ENCODE results near the gene NPLOC4. TPM values are rescaled to one million over a fixed set of nuclear protein-coding genes. Genes with fewer than 3 reads are reported as not detected.

NPLOC4 gene
- total RNA-seq, 1 donor from 2014 or later, result 44.1 TPM

DNA sequence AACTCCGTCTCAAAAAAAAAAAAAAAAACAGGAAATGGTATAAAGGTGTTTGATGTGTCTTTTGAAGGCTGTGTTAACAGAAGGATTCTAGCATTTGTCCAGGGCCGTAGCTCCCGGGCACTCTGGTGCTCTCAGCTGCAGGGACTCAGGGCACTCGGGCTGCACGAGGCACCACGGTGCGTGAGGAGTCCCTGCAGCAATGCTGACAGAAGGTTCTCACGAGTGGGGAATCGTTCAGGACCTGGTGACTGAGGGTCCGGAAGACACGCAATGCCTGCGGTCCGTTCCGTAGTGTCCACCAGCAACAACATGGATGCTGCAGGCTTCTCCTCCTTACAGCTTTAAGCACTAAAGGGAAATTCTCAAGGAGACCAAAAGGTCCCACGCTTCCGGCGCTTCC lies 72.1 kb downstream of the NPLOC4 start:
- H3K36me3 ChIP-seq, result no peaks in the 10 kb centered on the region
- TF ChIP-seq EZH2 (IDR thresholded peaks at IDR 0.05) (no peak), EZH2phosphoT487 (IDR thresholded peaks at IDR 0.05) (no peak)
- TF ChIP-seq, protein P1, sequence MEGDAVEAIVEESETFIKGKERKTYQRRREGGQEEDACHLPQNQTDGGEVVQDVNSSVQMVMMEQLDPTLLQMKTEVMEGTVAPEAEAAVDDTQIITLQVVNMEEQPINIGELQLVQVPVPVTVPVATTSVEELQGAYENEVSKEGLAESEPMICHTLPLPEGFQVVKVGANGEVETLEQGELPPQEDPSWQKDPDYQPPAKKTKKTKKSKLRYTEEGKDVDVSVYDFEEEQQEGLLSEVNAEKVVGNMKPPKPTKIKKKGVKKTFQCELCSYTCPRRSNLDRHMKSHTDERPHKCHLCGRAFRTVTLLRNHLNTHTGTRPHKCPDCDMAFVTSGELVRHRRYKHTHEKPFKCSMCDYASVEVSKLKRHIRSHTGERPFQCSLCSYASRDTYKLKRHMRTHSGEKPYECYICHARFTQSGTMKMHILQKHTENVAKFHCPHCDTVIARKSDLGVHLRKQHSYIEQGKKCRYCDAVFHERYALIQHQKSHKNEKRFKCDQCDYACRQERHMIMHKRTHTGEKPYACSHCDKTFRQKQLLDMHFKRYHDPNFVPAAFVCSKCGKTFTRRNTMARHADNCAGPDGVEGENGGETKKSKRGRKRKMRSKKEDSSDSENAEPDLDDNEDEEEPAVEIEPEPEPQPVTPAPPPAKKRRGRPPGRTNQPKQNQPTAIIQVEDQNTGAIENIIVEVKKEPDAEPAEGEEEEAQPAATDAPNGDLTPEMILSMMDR (IDR thresholded peaks at IDR 0.05), result no peak

DNA sequence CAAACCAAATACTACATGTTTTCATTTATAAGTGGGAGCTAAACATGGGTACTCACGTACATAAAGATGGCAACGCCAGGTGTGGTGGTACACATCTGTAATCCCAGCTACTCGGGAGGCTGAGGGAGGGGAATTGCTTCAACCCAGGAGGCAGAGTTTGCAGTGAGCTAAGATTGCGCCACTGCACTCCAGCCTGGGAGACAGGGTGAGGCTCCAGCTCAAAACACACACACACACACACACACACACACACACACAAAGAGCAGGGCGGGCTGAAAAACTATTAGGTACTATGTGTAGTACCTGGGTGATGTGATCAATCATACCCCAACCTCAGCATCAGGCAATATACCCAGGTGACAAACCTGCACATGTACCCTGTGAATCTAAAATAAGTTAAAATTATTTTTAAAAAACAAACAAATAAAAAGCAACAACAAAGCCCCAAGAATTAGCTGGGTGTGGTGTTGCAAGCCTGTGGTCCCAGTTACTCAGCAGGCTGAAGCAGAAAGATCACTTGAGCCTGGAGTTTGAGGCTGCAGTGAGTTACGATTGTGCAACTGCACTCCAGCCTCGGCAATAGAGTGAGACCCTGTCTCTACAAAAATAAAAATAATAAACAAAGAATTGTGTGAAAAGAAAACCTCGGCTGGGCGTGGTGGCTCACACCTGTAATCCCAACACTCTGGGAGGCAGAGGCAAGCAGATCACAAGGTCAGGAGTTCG lies 72.9 kb downstream of the NPLOC4 start:
- TF ChIP-seq, protein P1 (IDR thresholded peaks at IDR 0.05), result no peak
- TF ChIP-seq EZH2 (IDR thresholded peaks at IDR 0.05), result no peak
- TF ChIP-seq EZH2phosphoT487 (IDR thresholded peaks at IDR 0.05), result no peak
- Mint-ChIP-seq H3K27me3 (ENCODE audit: insufficient read depth, low read depth) (no peaks in the 10 kb centered on the region), H3K4me3 (no peak overlapping the region), H3K4me1 (no peaks in the 10 kb centered on the region), H3K36me3 (peaks cover 12% of the 10 kb centered on the region), H3K27ac (no peak overlapping the region), H3K9me3 (no peaks in the 10 kb centered on the region)
- Histone ChIP-seq H3K4me3 (no peak overlapping the region), H3F3A (ENCODE audit: low read depth) (no peaks in the 10 kb centered on the region), H2AFZ (replicated peaks) (no peak overlapping the region), H4K20me1 (ENCODE audit: low read depth) (no peaks in the 10 kb centered on the region), H3K4me1 (no peaks in the 10 kb centered on the region), H3K4me2 (no peak overlapping the region), H3K27me3 (no peaks in the 10 kb centered on the region), H3K79me2 (ENCODE audit: low read depth) (no peaks in the 10 kb centered on the region), H3K9ac (no peak overlapping the region), H3K9me3 (ENCODE audit: low read depth) (no peaks in the 10 kb centered on the region), H3K36me3 (no peaks in the 10 kb centered on the region), H3K27ac (no peak overlapping the region)
- DNase-seq (ENCODE audit: low spot score), result no peak

More for the DNA sequence above, 72.1 kb downstream of the NPLOC4 start:
- no peaks in the 10 kb centered on the region for H3K79me2 ChIP-seq (ENCODE audit: low read depth)
- H3K4me2 ChIP-seq, result no peak overlapping the region
- H3K9me3 ChIP-seq (ENCODE audit: low read depth), result no peaks in the 10 kb centered on the region
- Mint-ChIP-seq H3K27me3 (ENCODE audit: insufficient read depth, low read depth) (no peaks in the 10 kb centered on the region), H3K4me3 (no peak overlapping the region), H3K4me1 (no peaks in the 10 kb centered on the region), H3K27ac (no peak overlapping the region), H3K36me3 (peaks cover 12% of the 10 kb centered on the region), H3K9me3 (no peaks in the 10 kb centered on the region)
- H3K4me1 ChIP-seq, result no peaks in the 10 kb centered on the region
- no peak overlapping the region for H3K9ac ChIP-seq
- H3K4me3 ChIP-seq, result no peak overlapping the region
- no peak overlapping the region for H3K27ac ChIP-seq
- no peak overlapping the region for H2AFZ ChIP-seq (replicated peaks)
- no peaks in the 10 kb centered on the region for H3F3A ChIP-seq (ENCODE audit: low read depth)
- no peaks in the 10 kb centered on the region for H3K27me3 ChIP-seq
- no peaks in the 10 kb centered on the region for H4K20me1 ChIP-seq (ENCODE audit: low read depth)
- DNase-seq (ENCODE audit: low spot score), result no peak

DNA sequence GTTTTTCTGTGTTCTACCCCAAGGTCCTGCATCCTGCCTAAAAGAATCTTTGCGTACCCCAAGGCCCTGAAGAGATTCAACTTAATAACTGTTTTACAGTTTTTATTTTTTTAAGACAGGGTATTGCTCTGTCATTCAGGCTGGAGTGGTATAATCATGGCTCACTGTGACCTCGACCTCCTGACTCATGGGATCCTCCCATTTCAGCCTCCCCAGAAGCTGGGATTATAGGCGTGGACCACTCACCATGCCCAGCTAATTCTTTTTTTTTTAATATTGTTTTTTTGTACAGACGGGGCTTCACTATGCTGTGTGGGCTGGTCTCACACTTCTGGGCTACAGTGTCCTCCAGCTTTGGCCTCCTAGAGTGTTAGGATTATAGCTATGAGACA lies 75.4 kb downstream of the NPLOC4 start:
- Histone ChIP-seq H3F3A (ENCODE audit: low read depth) (no peaks in the 10 kb centered on the region), H3K4me1 (no peaks in the 10 kb centered on the region), H3K27me3 (no peaks in the 10 kb centered on the region), H2AFZ (replicated peaks) (no peak overlapping the region), H3K9me3 (ENCODE audit: low read depth) (no peaks in the 10 kb centered on the region), H3K4me3 (no peak overlapping the region), H3K79me2 (ENCODE audit: low read depth) (no peaks in the 10 kb centered on the region), H3K36me3 (no peaks in the 10 kb centered on the region), H4K20me1 (ENCODE audit: low read depth) (no peaks in the 10 kb centered on the region), H3K27ac (no peak overlapping the region), H3K4me2 (no peak overlapping the region), H3K9ac (no peak overlapping the region)
- Mint-ChIP-seq H3K4me1 (no peaks in the 10 kb centered on the region), H3K27me3 (ENCODE audit: insufficient read depth, low read depth) (peaks cover under 1% of the 10 kb centered on the region), H3K9me3 (no peaks in the 10 kb centered on the region), H3K4me3 (no peak overlapping the region), H3K27ac (no peak overlapping the region), H3K36me3 (peaks cover 16% of the 10 kb centered on the region)
- TF ChIP-seq EZH2 (IDR thresholded peaks at IDR 0.05), result no peak
- TF ChIP-seq, protein P1 (IDR thresholded peaks at IDR 0.05), result no peak
- no peak for TF ChIP-seq EZH2phosphoT487 (IDR thresholded peaks at IDR 0.05)
- no peak for DNase-seq (ENCODE audit: low spot score)

Data from neural progenitor cell (in vitro differentiated cells).